GM21619 (cell line): ENCODE measurements around the gene LCE2A.
"Not testable (repeated sequence)": the region's sequence is repeated elsewhere in the genome, so short reads cannot be mapped to it uniquely, and the experiment has no call there.

Source experiments
- ATAC-seq: cut with Tn5 transposase; IDR thresholded peaks from one replicate; pipeline ENCODE4 v1.9.1; 2021; ENCODE audit not compliant: unreplicated experiment

The LCE2A gene, protein sequence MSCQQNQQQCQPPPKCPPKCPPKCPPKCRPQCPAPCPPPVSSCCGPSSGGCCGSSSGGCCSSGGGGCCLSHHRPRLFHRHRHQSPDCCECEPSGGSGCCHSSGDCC

DNA sequence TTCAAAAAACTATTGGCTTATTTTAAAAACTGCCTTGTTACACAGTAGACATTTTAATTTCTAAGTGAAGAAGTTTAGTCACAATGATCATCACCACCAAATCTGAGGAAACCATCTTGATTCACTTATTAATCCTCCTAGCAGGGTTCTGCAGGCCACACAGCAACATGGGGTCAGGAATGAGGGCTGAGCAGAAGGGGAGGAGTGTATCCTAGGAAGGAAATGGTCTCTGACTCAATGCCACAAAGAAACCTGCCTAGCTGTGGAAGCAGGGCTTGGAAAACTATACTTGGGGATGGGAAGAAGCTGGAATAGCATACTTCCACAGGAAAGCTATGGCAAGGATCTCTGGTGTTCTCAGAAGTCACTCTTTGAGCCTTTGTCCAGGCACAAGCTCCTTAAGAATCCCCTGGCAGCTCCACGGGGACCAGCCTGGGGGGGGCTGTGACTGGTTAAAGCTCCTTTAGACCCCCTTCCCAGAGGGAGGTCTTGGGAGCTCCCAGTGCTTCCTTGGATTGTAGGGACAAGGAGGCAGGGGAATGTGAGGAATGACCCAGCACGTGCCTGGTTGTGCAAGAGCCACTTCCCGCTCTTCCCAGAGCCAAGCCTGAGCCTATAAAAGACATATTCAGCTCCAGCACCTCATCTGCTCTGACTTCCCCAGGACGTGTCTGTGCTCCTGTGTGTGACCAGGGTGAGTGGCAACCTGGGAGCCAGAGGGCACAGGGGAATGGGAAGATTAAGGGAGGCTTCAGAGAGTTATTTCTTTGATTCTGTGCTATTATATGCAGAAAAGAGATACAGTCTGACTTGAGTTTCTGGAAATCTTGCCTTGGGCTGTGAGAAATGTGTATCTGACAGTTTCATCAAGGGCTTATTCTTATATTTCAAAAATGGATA, at the start of gene LCE2A:
Gene LCE2A, plus strand, starts transcription at position 645 of the 900 bp plus-strand sequence. CDS start 557 bp downstream, outside the sequence.
- no peak for ATAC-seq

DNA sequence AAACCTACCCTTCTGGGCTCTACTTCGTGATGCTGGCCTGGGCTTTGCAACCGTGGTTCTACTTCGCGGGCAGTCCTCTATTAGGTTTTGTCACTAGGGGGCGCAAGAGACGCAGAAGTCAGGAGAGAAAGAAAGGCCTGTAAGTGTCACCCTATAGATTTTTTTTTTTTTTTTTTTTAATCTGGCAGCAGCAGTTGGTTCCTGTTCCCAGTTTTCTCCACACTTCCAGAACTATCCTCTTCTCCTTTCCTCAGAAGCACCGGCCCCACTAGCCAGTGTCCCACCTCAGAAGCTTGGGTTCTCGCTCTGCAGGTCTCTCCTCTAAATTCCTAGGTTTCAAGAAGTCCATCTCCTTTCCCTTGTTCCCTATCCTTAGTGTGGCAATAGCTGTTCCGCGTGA, 44.0 kb upstream of the LCE2A start:
- no peak for ATAC-seq

GRCh38 chr1:152656459-152656858, 41.7 kb upstream of the LCE2A start:
- no peak for ATAC-seq

- no peak for ATAC-seq
Observed at GRCh38 chr1:152657677-152658076, 40.5 kb upstream of the LCE2A start.

DNA sequence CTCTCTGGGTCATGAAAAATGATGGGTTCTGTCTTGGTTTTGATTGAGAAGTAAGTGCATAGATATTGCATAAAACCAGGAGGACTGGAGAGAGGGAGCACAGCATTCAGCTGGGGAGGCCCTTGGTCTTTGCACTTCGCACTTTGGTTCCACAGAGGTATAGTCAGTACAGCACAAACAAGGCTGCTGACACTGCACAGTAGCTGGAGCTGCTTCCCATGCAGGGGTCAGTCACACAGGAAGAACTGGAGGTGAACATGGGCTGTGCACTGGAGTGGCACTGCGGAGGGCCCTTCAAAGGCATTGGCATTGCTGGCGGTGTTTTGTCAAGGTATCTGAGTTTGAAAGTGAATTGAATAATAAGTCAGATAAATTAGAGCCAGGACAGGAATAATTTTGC, 39.5 kb upstream of the LCE2A start:
- no peak for ATAC-seq

GRCh38 chr1:152663098-152663497, 35.0 kb upstream of the LCE2A start, which contains the start of gene LCE2D:
Gene LCE2D, plus strand, starts transcription at chr1:152663380. Its CDS starts 726 bp downstream, at chr1:152664106.
- ATAC-seq = no peak

DNA sequence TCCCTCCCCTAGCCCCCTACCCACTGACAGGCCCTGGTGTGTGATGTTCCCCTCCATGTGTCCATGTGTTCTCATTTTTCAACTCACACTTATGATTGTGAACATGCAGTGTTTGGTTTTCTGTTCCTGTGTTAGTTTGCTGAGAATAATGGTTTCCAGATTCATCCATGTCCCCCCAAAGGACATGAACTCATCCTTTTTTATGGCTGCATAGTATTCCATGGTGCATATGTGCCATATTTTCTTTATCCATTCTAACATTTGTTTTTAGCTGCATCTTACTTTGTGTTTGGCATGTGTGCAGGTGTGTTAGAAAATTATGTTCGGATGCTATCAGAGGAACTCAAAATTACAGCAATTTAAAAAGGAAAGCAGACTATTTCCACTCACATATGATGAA, 32.0 kb upstream of the LCE2A start:
- ATAC-seq = not testable (repeated sequence)

DNA sequence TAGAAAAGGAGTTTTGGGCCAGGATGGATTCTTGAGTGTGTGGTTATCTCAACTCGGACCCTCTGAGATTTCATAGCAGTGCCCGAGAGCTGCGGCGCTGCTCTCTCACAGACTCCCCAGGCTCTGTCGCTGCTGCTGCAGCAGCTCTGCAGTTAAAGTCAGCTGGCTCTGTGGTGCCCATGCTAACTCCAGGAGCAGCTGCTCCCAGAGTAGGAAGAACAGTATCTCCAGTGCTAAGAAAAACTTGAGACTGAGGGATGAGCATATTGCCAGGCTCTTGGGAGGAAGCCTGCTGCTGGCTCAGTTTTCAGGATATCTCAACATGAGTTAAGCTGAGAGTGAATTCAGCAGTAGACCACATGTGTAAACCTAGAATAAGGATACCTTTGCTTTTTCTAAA, 30.5 kb upstream of the LCE2A start:
- no peak for ATAC-seq

DNA sequence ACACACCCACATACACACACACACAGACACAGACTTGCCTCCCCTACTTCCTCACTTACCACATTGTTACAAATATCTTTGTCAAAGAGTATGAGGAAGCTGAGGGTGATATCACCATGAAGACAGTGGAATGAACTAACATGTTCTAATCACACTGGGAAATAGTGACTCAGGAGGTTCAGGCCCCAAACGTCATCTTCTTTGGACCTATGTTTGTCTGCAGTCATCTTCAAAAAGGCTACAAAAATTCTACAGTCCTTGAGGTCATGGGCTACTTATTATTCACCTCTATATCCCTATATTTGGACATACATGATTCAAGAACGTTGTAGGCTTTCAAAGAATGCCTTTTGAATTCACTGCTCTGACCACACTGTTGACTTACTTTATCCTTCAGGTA, 25.1 kb upstream of the LCE2A start:
- no peak for ATAC-seq

DNA sequence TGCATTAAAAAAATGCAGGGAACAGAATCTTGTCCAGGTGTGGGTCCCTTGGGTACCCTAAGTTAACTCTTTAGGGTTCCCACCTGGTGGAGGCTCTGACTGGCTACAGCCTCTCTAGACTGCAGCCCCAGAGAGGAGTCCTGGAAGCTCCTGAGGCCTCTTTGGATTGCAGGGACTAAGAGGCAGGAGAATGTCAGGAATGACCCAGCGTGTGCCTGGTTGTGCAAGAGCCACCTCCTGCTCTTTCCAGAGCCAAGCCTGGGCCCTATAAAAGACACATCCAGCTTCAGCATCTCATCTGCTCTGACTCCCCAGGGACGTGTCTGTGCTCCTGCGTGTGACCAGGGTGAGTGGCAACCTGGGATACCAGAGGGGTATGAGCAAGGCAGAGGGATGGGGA, 23.2 kb upstream of the LCE2A start, which contains the start of gene LCE2C:
Gene LCE2C, plus strand, starts transcription at position 297 of the 400 bp plus-strand sequence. CDS start 737 bp downstream, outside the sequence.
- not testable (repeated sequence) for ATAC-seq

DNA sequence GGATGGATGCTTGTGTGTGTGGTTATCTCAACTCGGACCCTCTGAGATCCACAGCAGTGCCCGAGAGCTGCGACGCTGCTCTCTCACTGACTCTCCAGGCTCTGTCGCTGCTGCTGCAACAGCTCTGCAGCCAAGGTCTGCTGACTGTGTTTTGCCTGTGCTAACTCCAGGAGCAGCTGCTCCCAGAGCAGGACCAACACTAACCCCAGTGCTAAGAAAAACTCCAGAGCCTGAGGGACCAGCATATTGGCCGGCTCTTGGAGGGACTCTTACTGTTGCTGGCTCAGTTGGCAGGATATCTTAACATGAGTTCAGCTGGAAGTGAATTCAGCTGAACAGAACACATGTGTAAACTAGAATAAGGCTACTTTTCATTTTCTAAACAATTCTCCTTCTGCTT, 18.7 kb upstream of the LCE2A start:
- ATAC-seq = no peak

DNA sequence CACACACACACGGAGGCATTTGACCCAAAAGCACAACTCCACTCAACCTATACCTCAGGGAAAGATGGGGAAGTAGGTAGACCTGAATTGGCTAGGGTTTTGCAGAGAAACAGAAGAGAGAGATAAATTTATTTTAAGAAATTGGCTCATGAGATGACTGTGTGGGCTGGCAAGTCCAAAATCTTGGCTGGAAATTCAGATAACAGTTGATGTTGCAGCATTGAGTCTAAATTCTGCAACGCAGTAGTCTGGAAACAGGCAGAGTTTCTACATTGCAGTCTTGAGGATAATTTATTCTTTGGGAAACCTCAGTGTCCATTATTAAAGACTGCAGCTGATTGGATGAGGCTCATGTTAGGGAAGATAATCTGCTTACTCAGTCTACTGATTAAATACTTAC, 16.5 kb upstream of the LCE2A start:
- no peak for ATAC-seq

GRCh38 chr1:152683846-152684245, 14.3 kb upstream of the LCE2A start:
- no peak for ATAC-seq

- ATAC-seq = not testable (repeated sequence)
Observed at GRCh38 chr1:152685823-152686222, 12.3 kb upstream of the LCE2A start, which contains the start of gene LCE2B. Gene LCE2B, plus strand, starts transcription at chr1:152686123. Its CDS starts 721 bp downstream, at chr1:152686844.

DNA sequence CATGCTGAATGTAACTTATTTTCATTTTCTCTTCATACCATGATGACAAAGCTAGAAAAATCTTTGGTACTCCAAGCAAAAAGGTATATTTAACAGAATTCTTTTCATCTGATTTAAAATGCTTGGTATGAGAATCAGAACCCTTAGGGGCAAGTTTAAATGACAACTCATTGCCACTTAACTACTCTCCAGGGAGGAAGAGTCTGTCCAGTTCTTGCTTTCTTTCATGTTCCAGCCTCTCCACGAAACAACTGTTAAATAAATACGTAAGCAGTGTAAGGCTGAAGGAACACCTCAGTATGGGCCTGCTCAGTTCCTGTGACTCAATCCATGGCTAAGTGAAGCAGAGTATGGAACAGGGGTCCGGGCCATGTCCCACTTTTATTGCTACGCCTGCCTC, 1.6 kb downstream of the LCE2A start:
- ATAC-seq = no peak

DNA sequence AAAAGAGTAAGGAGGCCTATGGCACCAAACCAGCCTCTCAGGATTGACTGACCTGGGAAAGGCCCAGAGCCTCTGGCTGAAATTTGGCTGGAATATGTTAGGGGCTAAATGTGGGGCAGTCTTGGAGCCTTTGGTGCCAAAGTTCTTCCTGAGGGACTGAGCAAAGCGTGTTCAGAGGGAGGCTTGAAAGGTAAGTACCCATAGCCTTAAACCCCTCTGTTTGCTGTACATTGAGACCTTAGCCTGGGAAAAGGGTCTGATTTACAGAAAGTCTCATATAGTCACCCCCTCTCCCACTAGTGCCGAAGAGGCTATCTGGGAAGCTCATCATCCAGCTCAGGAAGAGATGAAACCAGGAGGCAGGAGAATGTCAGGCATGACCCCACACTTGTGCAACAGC, 9.7 kb downstream of the LCE2A start, which contains the start of gene LCE4A:
Gene LCE4A, plus strand, starts transcription at position 301 of the 400 bp plus-strand sequence. CDS start 916 bp downstream, outside the sequence.
- no peak for ATAC-seq

DNA sequence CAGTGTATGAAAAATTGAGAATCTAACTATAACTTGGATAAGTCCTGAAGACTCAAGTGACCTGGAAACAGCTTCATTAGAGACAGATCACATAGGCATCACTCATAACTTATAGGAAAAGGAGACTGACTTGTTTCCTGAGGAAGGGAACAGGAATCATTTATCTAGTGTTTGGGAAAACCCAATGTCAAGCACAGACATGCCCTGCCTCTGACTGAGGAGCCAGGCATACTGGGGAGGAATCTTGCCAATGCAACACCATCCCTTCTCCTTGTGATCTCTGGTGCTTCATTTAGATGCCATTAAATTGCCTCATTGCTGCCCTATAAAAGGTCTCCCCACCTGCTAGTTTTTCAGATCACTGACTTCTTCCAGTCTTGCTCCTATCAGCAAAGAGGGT, 20.1 kb downstream of the LCE2A start:
- no peak for ATAC-seq

DNA sequence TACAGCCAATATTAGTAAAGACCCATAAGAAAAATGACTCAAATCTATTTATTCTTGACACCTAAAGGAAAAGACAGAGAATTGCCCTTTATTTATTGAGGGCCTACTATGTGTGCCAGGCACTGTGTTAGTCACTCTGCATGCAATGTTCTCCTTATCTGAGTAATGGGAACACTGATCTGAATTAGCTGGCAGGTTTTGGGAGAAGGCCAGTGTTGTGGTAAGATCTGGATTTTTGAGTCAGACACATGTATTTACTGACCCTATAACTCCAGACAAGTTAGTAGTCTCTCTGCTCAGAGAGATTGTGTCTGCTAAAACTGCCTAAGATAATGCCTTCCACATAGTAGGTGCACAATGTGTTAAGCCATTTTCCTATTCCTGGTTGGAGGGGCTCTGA, 27.1 kb downstream of the LCE2A start:
- ATAC-seq = no peak

DNA sequence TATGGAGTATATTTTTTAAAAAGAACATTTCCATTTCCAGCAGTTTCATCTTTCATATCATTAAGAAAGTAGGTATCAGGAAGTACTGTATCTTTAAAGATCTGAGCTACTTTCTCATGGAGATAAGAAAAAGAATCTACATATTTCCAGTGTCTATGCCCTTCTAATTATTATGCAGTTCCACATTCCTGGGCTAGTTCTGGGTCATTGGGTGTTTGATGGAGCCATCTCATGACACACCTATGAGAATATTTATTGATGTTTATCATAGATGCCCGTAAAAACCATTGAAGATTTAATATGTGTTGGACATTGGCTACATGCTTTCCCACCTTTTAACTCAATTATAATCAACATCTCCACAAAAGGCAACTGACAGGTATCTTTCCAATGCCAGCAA, 30.8 kb downstream of the LCE2A start:
- ATAC-seq = no peak

GRCh38 chr1:152735648-152736047, 37.5 kb downstream of the LCE2A start:
- ATAC-seq = no peak

DNA sequence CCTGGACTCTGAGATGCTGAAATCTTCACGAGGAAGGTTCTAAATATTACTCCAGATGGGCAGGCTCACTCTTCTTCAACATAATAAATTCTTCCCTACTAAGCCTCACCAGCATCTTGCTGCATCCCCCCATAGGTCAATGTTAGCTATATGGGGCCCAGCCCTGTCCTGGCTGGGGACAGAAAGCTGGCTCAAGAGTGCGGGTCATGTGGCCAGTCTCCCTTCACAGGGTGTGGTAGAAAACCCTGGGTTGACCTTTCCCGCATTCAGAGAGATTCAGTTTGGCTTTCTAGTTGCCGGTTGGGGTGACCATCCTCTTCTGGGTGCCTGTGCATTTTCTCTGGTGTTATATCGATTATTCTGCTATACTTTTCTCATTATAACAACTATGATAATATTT, 39.9 kb downstream of the LCE2A start:
- no peak for ATAC-seq

GRCh38 chr1:152739841-152740240, 41.7 kb downstream of the LCE2A start:
- no peak for ATAC-seq
